TTC549 (cell line): ENCODE measurements around the gene KATNB1.
"Not testable (repeated sequence)": the region's sequence is repeated elsewhere in the genome, so short reads cannot be mapped to it uniquely, and the experiment has no call there.

Source experiments
- FAIRE-seq: peaks from 2 replicates; lab custom pipeline; 2012; peaks lifted over from hg19 to GRCh38; lab: Jason Lieb, UNC

KATNB1 gene

GRCh38 chr16:57701759-57702371 is 33.7 kb upstream of the KATNB1 start:
- FAIRE-seq: no peak

- no peak for FAIRE-seq
These were observed 32.1 kb upstream of the KATNB1 start for GRCh38 chr16:57703416-57704010.

GRCh38 chr16:57704011-57704904 is 31.3 kb upstream of the KATNB1 start:
- FAIRE-seq: no peak

- FAIRE-seq: no peak
These were observed 30.4 kb upstream of the KATNB1 start for GRCh38 chr16:57704905-57705852.

GRCh38 chr16:57706717-57707116 is 28.9 kb upstream of the KATNB1 start:
- no peak for FAIRE-seq

- no peak for FAIRE-seq
These were observed 28.2 kb upstream of the KATNB1 start for GRCh38 chr16:57707331-57707730.

- FAIRE-seq: no peak
These were observed 27.4 kb upstream of the KATNB1 start for GRCh38 chr16:57708168-57708567.

GRCh38 chr16:57709663-57710062 is 25.9 kb upstream of the KATNB1 start:
- FAIRE-seq: no peak

- FAIRE-seq: no peak
These were observed 24.2 kb upstream of the KATNB1 start for GRCh38 chr16:57711346-57711745.

- FAIRE-seq: no peak
These were observed 23.6 kb upstream of the KATNB1 start for GRCh38 chr16:57711993-57712392.

- not testable (repeated sequence) for FAIRE-seq
These were observed 23.0 kb upstream of the KATNB1 start for GRCh38 chr16:57712569-57712968.

- no peak for FAIRE-seq
These were observed 22.0 kb upstream of the KATNB1 start for GRCh38 chr16:57713596-57713995.

- FAIRE-seq: no peak
These were observed 21.5 kb upstream of the KATNB1 start for GRCh38 chr16:57714047-57714446.

GRCh38 chr16:57720142-57720575 is 15.4 kb upstream of the KATNB1 start:
- FAIRE-seq: no peak

- no peak for FAIRE-seq
These were observed 14.0 kb upstream of the KATNB1 start for GRCh38 chr16:57721356-57722209.

- FAIRE-seq: no peak
These were observed 13.4 kb upstream of the KATNB1 start for GRCh38 chr16:57722210-57722499.

GRCh38 chr16:57722651-57723050 is 12.9 kb upstream of the KATNB1 start:
- no peak for FAIRE-seq

GRCh38 chr16:57723170-57723569 is 12.4 kb upstream of the KATNB1 start:
- no peak for FAIRE-seq

- FAIRE-seq: no peak
These were observed 11.0 kb upstream of the KATNB1 start for GRCh38 chr16:57724531-57724930.

- FAIRE-seq: no peak
These were observed 10.4 kb upstream of the KATNB1 start for GRCh38 chr16:57725151-57725550.

- no peak for FAIRE-seq
These were observed 10.0 kb upstream of the KATNB1 start for GRCh38 chr16:57725554-57725953.
